ENCODE measurements around the gene VPS26C. TPM values are rescaled to one million over a fixed set of nuclear protein-coding genes. Genes with fewer than 3 reads are reported as not detected.

The VPS26C gene
- total RNA-seq, 1 experiment from 2014 or later = 58.0 TPM

GRCh38 chr21:37270576-37271365, 3.6 kb upstream of the VPS26C start:
- Histone ChIP-seq H3K9me3 (ENCODE audit: control insufficient read depth, low read depth, low read length) (no peaks in the 10 kb centered on the region), H3K27me3 (ENCODE audit: insufficient read depth, low read length) (no peaks in the 10 kb centered on the region), H2BK15ac (ENCODE audit: low read depth, low read length) (no peak overlapping the region), H2AFZ (ENCODE audit: low read length) (no peak overlapping the region), H3K23me2 (ENCODE audit: insufficient read length, low read depth, low read length, poor library complexity, severe bottlenecking) (peaks cover 9% of the 10 kb centered on the region), H4K91ac (ENCODE audit: insufficient read length, low read depth, low read length) (no peak overlapping the region), H3K79me1 (ENCODE audit: insufficient read depth, low read depth, low read length, poor library complexity, severe bottlenecking) (no peaks in the 10 kb centered on the region), H3T11ph (ENCODE audit: low read length) (no peak overlapping the region), H3K4me1 (ENCODE audit: insufficient read depth, low read length) (no peaks in the 10 kb centered on the region), H4K20me1 (ENCODE audit: control insufficient read depth, insufficient read depth, insufficient read length) (no peaks in the 10 kb centered on the region), H2AK5ac (ENCODE audit: insufficient read length, low read length) (no peak overlapping the region), H3K4me2 (ENCODE audit: insufficient read depth, insufficient read length, low read length) (no peak overlapping the region), H3K9ac (ENCODE audit: extremely low read depth, insufficient read length, low read length) (no peak overlapping the region), H2BK5ac (ENCODE audit: insufficient read length, low read length) (no peak overlapping the region), H3K79me2 (ENCODE audit: insufficient read depth, low read length) (peaks cover 6% of the 10 kb centered on the region; the same call in 1 of the 2 replicates), H3K27ac (ENCODE audit: insufficient read length, low read depth, low read length) (no peak overlapping the region), H2BK12ac (ENCODE audit: insufficient read length, low read depth, low read length) (no peak overlapping the region), H3K56ac (ENCODE audit: insufficient read length, low read depth, low read length) (no peak overlapping the region), H4K5ac (ENCODE audit: insufficient read length, low read depth, low read length) (no peak overlapping the region), H3K4ac (ENCODE audit: low read depth, low read length) (no peak overlapping the region), H3K18ac (ENCODE audit: insufficient read length, low read depth, low read length) (no peak overlapping the region), H2BK120ac (ENCODE audit: low read depth, low read length, poor library complexity, severe bottlenecking) (no peak overlapping the region), H2BK20ac (ENCODE audit: low read depth, low read length, poor library complexity, severe bottlenecking) (no peak overlapping the region), H3K23ac (ENCODE audit: insufficient read length, low read depth, low read length) (no peak overlapping the region), H3K14ac (ENCODE audit: insufficient read depth, low read length) (no peak overlapping the region), H4K8ac (replicated peaks; ENCODE audit: insufficient read length, low read depth, low read length) (no peak overlapping the region)
- H3K27me3 Mint-ChIP-seq (ENCODE audit: low read depth) = no peaks in the 10 kb centered on the region
- H3K36me3 Mint-ChIP-seq (ENCODE audit: insufficient read depth in 1 of 3, low read depth in 3 of 3) = peaks cover 0 to 2% (median 0%) of the 10 kb centered on the region in 3 experiments; a peak in 2 of 7 replicates
- H3K4me3 Mint-ChIP-seq = peak overlapping the region in 1 of 2 experiments; percentile 9; a peak in 2 of 5 replicates
- H3K27ac Mint-ChIP-seq = peak overlapping the region in 1 of 3 experiments; percentile 53; a peak in 1 of 7 replicates
- TF ChIP-seq, protein P1, sequence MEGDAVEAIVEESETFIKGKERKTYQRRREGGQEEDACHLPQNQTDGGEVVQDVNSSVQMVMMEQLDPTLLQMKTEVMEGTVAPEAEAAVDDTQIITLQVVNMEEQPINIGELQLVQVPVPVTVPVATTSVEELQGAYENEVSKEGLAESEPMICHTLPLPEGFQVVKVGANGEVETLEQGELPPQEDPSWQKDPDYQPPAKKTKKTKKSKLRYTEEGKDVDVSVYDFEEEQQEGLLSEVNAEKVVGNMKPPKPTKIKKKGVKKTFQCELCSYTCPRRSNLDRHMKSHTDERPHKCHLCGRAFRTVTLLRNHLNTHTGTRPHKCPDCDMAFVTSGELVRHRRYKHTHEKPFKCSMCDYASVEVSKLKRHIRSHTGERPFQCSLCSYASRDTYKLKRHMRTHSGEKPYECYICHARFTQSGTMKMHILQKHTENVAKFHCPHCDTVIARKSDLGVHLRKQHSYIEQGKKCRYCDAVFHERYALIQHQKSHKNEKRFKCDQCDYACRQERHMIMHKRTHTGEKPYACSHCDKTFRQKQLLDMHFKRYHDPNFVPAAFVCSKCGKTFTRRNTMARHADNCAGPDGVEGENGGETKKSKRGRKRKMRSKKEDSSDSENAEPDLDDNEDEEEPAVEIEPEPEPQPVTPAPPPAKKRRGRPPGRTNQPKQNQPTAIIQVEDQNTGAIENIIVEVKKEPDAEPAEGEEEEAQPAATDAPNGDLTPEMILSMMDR (conservative IDR thresholded peaks at IDR 0.05) = no peak
- no peak for DNase-seq
- no CpG with 5 or more reads among the region's 8 CpGs for WGBS (ENCODE audit: extremely low coverage, insufficient read length, low lambda C conversion rate)
- no peaks in the 10 kb centered on the region; a peak in 1 of 5 replicates for H3K9me3 Mint-ChIP-seq
- peaks cover 14 to 23% of the 10 kb centered on the region in 2 experiments for H3K4me1 Mint-ChIP-seq

All from H9 (cell line).